Fibroblast of the aortic adventitia (primary cell): Measurements from ENCODE around the gene CCDC154. TPM values are rescaled to one million over a fixed set of nuclear protein-coding genes. Genes with fewer than 3 reads are reported as not detected.
A peak's percentile ranks its signal among the peaks of the same experiment; 100 is the strongest.

Experiments used
- DNase-seq: peaks from one replicate; pipeline ENCODE4 v3.0.0-alpha.2; 2010; ENCODE audit warnings: low read depth
- H3K4me3 ChIP-seq: 2 replicates; pipeline ENCODE4 v1.5.1; 2011; ENCODE audit warnings: low read depth, mild to moderate bottlenecking, control low read depth, low read length, moderate library complexity
- CTCF ChIP-seq: IDR thresholded peaks from 2 replicates; pipeline ENCODE4 v1.5.1; 2011; ENCODE audit warnings: mild to moderate bottlenecking, low read length, control low read depth, inconsistent platforms; ENCODE audit not compliant: insufficient read depth
- total RNA-seq: library from RNA; depleted of rRNA; stranded (reverse); fragments of >200 nt; gene quantifications from 2 replicates; pipeline ENCODE4 v1.2.3, GENCODE V29; 2012; ENCODE audit warnings: low replicate concordance

The CCDC154 gene
- total RNA-seq, 1 donor: 0.36 TPM

- H3K4me3 ChIP-seq: peak within 1 kb of the TSS; percentile 84
- peak; percentile 47 for DNase-seq
- TF ChIP-seq CTCF: no peak
Measured at GRCh38 chr16:1414532-1415260, 29.7 kb downstream of the CCDC154 start, which contains the start of gene UNKL. Gene UNKL (minus strand): TSS chr16:1414704. CDS start chr16:1414691, 13 bp downstream.

- peak; percentile 55 for TF ChIP-seq CTCF
- DNase-seq: peak; percentile 39
- peak overlapping the region; percentile 84 for H3K4me3 ChIP-seq
Measured at GRCh38 chr16:1413684-1414531, 30.4 kb downstream of the CCDC154 start.

- DNase-seq: no peak
- no peak overlapping the region for H3K4me3 ChIP-seq
- no peak for TF ChIP-seq CTCF
Measured at GRCh38 chr16:1412847-1413246, 31.5 kb downstream of the CCDC154 start.

GRCh38 chr16:1408171-1408837, 36.1 kb downstream of the CCDC154 start:
- no peak for TF ChIP-seq CTCF
- DNase-seq: peak; percentile 82
- H3K4me3 ChIP-seq: peak overlapping the region; percentile 70

- peak overlapping the region; percentile 28 for H3K4me3 ChIP-seq
- DNase-seq: peak; percentile 43
- TF ChIP-seq CTCF: no peak
Measured at GRCh38 chr16:1407753-1408152, 36.6 kb downstream of the CCDC154 start.

GRCh38 chr16:1403733-1404132, 40.6 kb downstream of the CCDC154 start:
- H3K4me3 ChIP-seq: no peak overlapping the region
- DNase-seq: no peak
- no peak for TF ChIP-seq CTCF
